GM19397 (cell line): ENCODE data around the gene ANKLE1.
A peak's percentile ranks its signal among the peaks of the same experiment; 100 is the strongest.
"Not testable (repeated sequence)": the region's sequence is repeated elsewhere in the genome, so short reads cannot be mapped to it uniquely, and the experiment has no call there.

Source experiments
- ATAC-seq: cut with Tn5 transposase; IDR thresholded peaks from one replicate; pipeline ENCODE4 v1.9.1; 2021; ENCODE audit warnings: mild to moderate bottlenecking, moderate library complexity; ENCODE audit not compliant: unreplicated experiment

ANKLE1 gene

GRCh38 chr19:17279436-17279835, 2.3 kb upstream of the ANKLE1 start:
- no peak for ATAC-seq

GRCh38 chr19:17282488-17283125, 906 bp downstream of the ANKLE1 start:
- ATAC-seq = peak; percentile 45

- no peak for ATAC-seq
Observed at GRCh38 chr19:17283504-17283996, 1.8 kb downstream of the ANKLE1 start.

- no peak for ATAC-seq
Observed at GRCh38 chr19:17285415-17286135, 3.9 kb downstream of the ANKLE1 start.

GRCh38 chr19:17286263-17286662, 4.6 kb downstream of the ANKLE1 start:
- ATAC-seq = no peak

- no peak for ATAC-seq
Observed at GRCh38 chr19:17286752-17287151, 5.1 kb downstream of the ANKLE1 start.

- no peak for ATAC-seq
Observed at GRCh38 chr19:17289489-17289888, 7.8 kb downstream of the ANKLE1 start.

- peak; percentile 72 for ATAC-seq
Observed at GRCh38 chr19:17292301-17293074, 10.8 kb downstream of the ANKLE1 start.

- ATAC-seq = no peak
Observed at GRCh38 chr19:17293605-17294004, 11.9 kb downstream of the ANKLE1 start.

GRCh38 chr19:17294051-17294891, 12.6 kb downstream of the ANKLE1 start:
- no peak for ATAC-seq

- not testable (repeated sequence) for ATAC-seq
Observed at GRCh38 chr19:17295551-17295950, 13.8 kb downstream of the ANKLE1 start.

GRCh38 chr19:17296273-17296672, 14.6 kb downstream of the ANKLE1 start:
- ATAC-seq = no peak

GRCh38 chr19:17296976-17297375, 15.3 kb downstream of the ANKLE1 start:
- no peak for ATAC-seq

- ATAC-seq = no peak
Observed at GRCh38 chr19:17300992-17301619, 19.4 kb downstream of the ANKLE1 start.

- no peak for ATAC-seq
Observed at GRCh38 chr19:17302391-17303166, 20.9 kb downstream of the ANKLE1 start.

- peak; percentile 45 for ATAC-seq
Observed at GRCh38 chr19:17303167-17303939, 21.7 kb downstream of the ANKLE1 start, which contains the start of gene ABHD8. ABHD8 (minus strand) TSS chr19:17303425; CDS start chr19:17301616, 1,809 bp downstream.

GRCh38 chr19:17303940-17304267, 22.2 kb downstream of the ANKLE1 start:
- no peak for ATAC-seq

- ATAC-seq = no peak
Observed at GRCh38 chr19:17304386-17305215, 22.9 kb downstream of the ANKLE1 start.
